ENCODE results near the gene GRID2.

GRID2 gene

DNA sequence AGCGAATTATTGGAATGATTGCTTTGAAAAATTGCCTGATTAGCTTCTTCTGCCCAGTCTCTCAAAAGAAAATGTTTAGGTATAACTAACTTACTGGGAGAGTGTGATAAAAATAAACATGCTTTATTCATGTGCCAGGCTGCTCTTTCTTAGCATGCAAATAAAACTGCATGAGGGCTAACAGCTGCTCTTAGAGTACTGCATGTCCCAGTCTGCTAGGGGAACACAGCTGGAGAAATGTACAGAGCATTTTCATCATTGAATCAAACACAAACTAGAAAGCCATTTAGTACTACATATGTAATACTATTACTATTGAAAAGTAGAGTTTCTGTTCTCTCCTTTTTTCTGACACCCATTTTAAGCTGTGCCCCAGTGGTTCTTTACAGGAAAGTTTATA lies 726.0 kb downstream of the GRID2 start (continued):
- no peak for TF ChIP-seq PATZ1 (CRISPR knock-in tag; IDR thresholded peaks at IDR 0.05; ENCODE audit: borderline replicate concordance)
- no peak for TF ChIP-seq SNAI2 (CRISPR knock-in tag; IDR thresholded peaks at IDR 0.05)
- TF ChIP-seq CSDC2 (CRISPR knock-in tag; IDR thresholded peaks at IDR 0.05), result no peak

- ATAC-seq, result no peak
These were observed 726.9 kb downstream of the GRID2 start for GRCh38 chr4:93030670-93031069.

GRCh38 chr4:93031431-93032098 lies 727.8 kb downstream of the GRID2 start:
- TF ChIP-seq ZFP3 (CRISPR knock-in tag; IDR thresholded peaks at IDR 0.05) (no peak), ISL1 (CRISPR knock-in tag; IDR thresholded peaks at IDR 0.05) (no peak), ZFP30 (CRISPR knock-in tag; IDR thresholded peaks at IDR 0.05) (no peak), OSR1 (CRISPR knock-in tag; IDR thresholded peaks at IDR 0.05) (no peak), PPARA (CRISPR knock-in tag; IDR thresholded peaks at IDR 0.05; ENCODE audit: borderline replicate concordance) (no peak), GLIS3 (CRISPR knock-in tag; IDR thresholded peaks at IDR 0.05) (no peak), ZC3H10 (CRISPR knock-in tag; IDR thresholded peaks at IDR 0.05) (no peak)
- ATAC-seq, result no peak

More at GRCh38 chr4:93030670-93031069, 726.9 kb downstream of the GRID2 start:
- TF ChIP-seq RARB (CRISPR knock-in tag; IDR thresholded peaks at IDR 0.05) (no peak), TCF4 (CRISPR knock-in tag; IDR thresholded peaks at IDR 0.05; ENCODE audit: borderline replicate concordance) (no peak), ZNF8 (CRISPR knock-in tag; IDR thresholded peaks at IDR 0.05) (no peak)

GRCh38 chr4:93042746-93043145 lies 739.0 kb downstream of the GRID2 start:
- no peak for ATAC-seq
- TF ChIP-seq, protein P1, sequence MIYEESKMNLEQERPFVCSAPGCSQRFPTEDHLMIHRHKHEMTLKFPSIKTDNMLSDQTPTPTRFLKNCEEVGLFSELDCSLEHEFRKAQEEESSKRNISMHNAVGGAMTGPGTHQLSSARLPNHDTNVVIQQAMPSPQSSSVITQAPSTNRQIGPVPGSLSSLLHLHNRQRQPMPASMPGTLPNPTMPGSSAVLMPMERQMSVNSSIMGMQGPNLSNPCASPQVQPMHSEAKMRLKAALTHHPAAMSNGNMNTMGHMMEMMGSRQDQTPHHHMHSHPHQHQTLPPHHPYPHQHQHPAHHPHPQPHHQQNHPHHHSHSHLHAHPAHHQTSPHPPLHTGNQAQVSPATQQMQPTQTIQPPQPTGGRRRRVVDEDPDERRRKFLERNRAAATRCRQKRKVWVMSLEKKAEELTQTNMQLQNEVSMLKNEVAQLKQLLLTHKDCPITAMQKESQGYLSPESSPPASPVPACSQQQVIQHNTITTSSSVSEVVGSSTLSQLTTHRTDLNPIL (CRISPR knock-in tag; IDR thresholded peaks at IDR 0.05; ENCODE audit: low read depth), result no peak
- TF ChIP-seq TCF4 (CRISPR knock-in tag; IDR thresholded peaks at IDR 0.05; ENCODE audit: borderline replicate concordance) (no peak), PPARA (CRISPR knock-in tag; IDR thresholded peaks at IDR 0.05; ENCODE audit: borderline replicate concordance) (no peak)

DNA sequence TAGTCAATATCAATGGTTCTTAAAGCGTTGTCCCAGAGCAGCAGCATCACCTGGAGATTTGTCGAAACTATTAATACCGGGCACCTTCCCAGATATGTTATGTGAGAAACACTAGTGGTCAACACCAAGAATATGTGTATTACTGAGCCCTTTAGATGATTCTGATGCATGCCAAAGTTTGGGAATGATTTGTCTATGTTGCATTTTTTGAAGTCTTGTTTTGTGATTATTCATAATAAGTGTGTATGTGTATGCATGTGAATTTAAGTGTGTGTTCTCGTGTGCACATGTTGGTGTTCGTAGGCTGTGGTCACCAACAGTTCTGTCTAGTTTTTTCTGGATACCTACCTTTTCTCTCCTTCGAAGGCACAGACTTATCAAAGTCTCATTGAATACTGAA lies 749.4 kb downstream of the GRID2 start:
- no peak for TF ChIP-seq ESRRG (CRISPR knock-in tag; IDR thresholded peaks at IDR 0.05)
- TF ChIP-seq, protein P2, sequence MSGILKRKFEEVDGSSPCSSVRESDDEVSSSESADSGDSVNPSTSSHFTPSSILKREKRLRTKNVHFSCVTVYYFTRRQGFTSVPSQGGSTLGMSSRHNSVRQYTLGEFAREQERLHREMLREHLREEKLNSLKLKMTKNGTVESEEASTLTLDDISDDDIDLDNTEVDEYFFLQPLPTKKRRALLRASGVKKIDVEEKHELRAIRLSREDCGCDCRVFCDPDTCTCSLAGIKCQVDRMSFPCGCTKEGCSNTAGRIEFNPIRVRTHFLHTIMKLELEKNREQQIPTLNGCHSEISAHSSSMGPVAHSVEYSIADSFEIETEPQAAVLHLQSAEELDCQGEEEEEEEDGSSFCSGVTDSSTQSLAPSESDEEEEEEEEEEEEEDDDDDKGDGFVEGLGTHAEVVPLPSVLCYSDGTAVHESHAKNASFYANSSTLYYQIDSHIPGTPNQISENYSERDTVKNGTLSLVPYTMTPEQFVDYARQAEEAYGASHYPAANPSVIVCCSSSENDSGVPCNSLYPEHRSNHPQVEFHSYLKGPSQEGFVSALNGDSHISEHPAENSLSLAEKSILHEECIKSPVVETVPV (CRISPR knock-in tag; IDR thresholded peaks at IDR 0.05), result no peak
- no peak for TF ChIP-seq ZFP30 (CRISPR knock-in tag; IDR thresholded peaks at IDR 0.05)
- TF ChIP-seq POU6F1 (CRISPR knock-in tag; IDR thresholded peaks at IDR 0.05; ENCODE audit: borderline replicate concordance, low read depth), result no peak
- no peak for TF ChIP-seq GLIS3 (CRISPR knock-in tag; IDR thresholded peaks at IDR 0.05)
- no peak for TF ChIP-seq CSDC2 (CRISPR knock-in tag; IDR thresholded peaks at IDR 0.05)
- no peak for TF ChIP-seq ZFP3 (CRISPR knock-in tag; IDR thresholded peaks at IDR 0.05)
- TF ChIP-seq, protein P3, sequence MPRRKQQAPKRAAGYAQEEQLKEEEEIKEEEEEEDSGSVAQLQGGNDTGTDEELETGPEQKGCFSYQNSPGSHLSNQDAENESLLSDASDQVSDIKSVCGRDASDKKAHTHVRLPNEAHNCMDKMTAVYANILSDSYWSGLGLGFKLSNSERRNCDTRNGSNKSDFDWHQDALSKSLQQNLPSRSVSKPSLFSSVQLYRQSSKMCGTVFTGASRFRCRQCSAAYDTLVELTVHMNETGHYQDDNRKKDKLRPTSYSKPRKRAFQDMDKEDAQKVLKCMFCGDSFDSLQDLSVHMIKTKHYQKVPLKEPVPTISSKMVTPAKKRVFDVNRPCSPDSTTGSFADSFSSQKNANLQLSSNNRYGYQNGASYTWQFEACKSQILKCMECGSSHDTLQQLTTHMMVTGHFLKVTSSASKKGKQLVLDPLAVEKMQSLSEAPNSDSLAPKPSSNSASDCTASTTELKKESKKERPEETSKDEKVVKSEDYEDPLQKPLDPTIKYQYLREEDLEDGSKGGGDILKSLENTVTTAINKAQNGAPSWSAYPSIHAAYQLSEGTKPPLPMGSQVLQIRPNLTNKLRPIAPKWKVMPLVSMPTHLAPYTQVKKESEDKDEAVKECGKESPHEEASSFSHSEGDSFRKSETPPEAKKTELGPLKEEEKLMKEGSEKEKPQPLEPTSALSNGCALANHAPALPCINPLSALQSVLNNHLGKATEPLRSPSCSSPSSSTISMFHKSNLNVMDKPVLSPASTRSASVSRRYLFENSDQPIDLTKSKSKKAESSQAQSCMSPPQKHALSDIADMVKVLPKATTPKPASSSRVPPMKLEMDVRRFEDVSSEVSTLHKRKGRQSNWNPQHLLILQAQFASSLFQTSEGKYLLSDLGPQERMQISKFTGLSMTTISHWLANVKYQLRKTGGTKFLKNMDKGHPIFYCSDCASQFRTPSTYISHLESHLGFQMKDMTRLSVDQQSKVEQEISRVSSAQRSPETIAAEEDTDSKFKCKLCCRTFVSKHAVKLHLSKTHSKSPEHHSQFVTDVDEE (CRISPR knock-in tag; IDR thresholded peaks at IDR 0.05), result no peak
- TF ChIP-seq ARNTL (CRISPR knock-in tag; IDR thresholded peaks at IDR 0.05; ENCODE audit: borderline replicate concordance, low read depth), result no peak
- TF ChIP-seq SNAI2 (CRISPR knock-in tag; IDR thresholded peaks at IDR 0.05), result no peak
- no peak for TF ChIP-seq TOX (CRISPR knock-in tag; IDR thresholded peaks at IDR 0.05; ENCODE audit: borderline replicate concordance)
- ATAC-seq, result no peak

All from SK-N-SH treated with all-trans-retinoic acid at 6 μM for 48 hours (cell line).